Activated CD4-positive, alpha-beta T cell treated with anti-CD3 and anti-CD28 coated beads, Interleukin-2, amount 50 U/mL, for 1 hour (primary cell): ENCODE data around the gene SLC5A11.

Experiments used
- DNase-seq: peaks from one replicate; pipeline ENCODE4 v3.0.0-alpha.2; 2020

Gene SLC5A11

DNA sequence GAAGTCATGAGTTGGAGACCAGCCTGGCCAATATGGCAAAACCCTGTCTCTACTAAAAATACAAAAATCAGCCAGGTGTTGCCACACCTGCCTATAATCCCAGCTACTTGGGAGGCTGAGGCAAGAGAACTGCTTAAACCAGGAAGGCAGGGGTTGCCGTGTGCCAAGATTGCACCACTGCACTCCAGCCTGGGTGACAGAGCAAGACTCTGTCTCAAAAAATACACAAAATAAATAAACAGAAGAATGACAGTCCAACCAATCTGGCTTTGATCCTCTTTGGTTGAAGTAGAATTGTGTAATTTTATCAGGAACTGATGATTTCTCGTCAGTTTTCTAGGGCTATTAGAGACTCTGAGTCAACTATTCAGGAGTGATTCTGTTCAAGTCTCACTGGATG, 79.4 kb downstream of the SLC5A11 start:
- no peak for DNase-seq

DNA sequence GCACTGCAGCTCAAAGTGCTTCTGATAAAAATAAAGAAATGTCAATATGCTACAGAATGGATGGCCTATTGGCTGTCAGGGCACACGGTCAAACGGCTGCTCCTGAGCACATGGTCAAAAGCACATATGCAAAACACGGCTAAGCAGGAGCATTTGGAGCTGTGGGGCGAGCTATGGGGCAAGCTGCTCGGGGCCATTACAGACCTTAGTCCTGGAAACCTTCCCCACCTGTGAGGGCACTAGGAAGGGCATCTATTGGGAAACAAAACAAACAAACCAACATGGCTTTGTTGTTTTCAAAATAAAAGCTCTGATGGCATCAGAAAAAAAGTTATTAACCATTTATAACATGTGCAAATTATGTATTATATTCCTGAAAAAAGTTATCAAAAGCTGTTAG, 83.6 kb downstream of the SLC5A11 start:
- no peak for DNase-seq

- no peak for DNase-seq
Observed at GRCh38 chr16:24930440-24930839, 84.7 kb downstream of the SLC5A11 start.

- DNase-seq, result no peak
Observed at GRCh38 chr16:24931091-24931490, 85.3 kb downstream of the SLC5A11 start.

- DNase-seq, result no peak
Observed at GRCh38 chr16:24935336-24935735, 89.6 kb downstream of the SLC5A11 start.

DNA sequence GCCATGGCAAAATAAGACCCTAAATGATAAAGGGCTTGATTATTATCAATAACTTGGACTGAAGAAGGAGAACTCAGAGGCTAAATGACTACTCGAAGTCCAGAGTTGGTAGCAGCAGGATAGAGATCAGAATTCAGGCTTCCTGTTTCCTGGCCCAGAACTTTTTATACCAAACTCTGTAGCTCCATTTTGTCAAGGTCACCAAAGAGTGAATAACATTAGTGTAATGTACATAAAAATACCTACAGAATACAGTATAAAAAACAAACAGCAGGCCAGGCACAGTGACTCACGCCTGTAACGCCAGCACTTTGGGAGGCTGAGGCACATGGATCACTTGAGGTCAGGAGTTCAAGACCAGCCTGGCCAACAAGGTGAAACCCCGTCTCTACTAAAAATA, 90.4 kb downstream of the SLC5A11 start:
- no peak for DNase-seq

GRCh38 chr16:24939224-24939623, 93.5 kb downstream of the SLC5A11 start:
- no peak for DNase-seq

- no peak for DNase-seq
Observed at GRCh38 chr16:24939738-24940137, 94.0 kb downstream of the SLC5A11 start.

GRCh38 chr16:24943471-24943870, 97.7 kb downstream of the SLC5A11 start:
- DNase-seq, result no peak

GRCh38 chr16:24944206-24944605, 98.4 kb downstream of the SLC5A11 start:
- no peak for DNase-seq

DNA sequence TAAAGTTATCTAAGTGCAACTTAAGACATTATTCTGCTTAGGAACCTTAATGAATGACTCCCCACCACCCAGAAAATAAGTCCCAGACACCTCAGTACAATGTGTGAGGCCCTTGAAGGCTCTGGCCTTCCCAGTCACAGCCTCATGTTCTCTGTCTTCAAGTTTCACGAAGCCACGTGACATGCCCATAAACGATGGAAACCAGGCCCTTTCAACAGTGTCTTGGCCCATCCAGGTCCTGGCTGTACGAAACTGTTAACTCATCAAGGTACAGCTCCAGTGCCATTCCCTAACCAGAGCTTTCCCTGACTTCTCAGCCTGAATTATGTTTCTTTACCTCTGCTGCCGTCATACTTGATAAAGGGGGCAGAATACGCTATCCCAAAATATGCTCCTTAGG, 100.4 kb downstream of the SLC5A11 start:
- no peak for DNase-seq

DNA sequence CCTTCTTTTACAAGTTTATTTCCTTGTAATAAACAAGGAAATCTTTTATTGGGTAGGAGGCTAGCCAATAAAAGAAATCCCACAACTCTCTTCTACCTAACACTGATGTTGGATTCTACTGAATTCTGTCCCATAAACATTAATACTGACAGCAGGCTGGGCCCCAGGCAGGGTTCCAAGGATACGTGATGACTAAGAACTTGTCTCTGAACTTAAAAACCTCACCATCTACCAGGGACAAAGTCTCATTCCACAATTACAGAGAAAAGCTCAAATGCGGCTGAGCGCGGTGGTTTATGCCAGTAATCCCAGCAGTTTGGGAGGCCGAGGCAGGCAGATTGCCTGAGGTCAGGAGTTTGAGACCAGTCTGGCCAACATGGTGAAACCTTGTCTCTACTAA, 104.5 kb downstream of the SLC5A11 start:
- DNase-seq, result no peak

- DNase-seq, result no peak
Observed at GRCh38 chr16:24953306-24953705, 107.5 kb downstream of the SLC5A11 start.

GRCh38 chr16:24953721-24954120, 108.0 kb downstream of the SLC5A11 start:
- no peak for DNase-seq

DNA sequence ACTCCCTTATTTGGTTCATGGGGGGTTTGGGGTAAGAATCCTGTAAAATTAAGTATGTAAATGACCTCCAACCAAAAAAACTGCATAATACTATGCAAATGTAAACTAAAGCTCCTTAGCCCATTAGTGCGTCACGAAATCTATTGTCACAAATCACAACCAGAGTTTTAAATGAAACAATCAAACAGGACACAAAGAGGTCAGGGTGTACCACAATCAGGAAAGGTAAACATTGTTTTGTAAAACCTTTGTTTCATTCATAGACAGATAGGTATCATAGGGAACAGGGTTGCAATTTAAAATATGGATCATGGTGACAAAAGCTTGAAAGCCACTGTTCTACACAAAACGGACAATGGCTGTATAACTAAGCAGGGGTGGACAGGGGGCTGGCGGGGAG, 108.4 kb downstream of the SLC5A11 start:
- no peak for DNase-seq

DNA sequence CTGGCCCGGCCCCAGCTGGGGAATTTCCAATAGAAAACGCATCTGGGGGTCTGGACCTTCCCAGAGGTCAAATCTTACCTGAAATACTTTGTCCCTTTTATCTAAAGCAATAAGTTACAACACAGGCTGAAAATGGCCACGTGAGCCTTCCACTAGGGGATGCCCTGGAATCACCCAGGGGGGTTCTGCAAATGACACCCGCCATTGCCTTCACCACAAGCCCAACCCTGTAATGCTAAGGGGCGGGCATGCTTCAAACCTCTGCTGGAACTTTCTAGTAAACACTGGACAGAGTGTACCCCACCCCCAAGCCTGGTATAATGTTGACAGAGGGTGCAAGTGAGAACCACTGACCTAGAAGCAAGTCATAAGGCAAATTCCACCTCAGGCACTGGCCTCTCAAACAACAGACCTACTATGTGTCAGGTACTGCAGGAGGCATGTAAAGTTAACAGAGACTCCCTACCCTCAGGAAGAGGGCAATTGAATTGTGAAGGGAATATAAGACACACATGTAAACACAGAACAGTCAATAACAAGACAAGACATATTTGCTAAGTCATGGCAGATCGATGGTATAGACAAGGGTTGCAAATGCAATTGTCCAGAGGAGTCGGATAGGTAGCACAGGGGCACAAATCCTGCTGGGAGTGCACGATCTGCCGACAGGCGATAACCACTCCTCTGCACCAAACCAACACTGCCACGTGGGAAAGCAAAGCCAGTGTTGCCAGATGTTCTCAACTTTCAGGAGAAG, 110.4 kb downstream of the SLC5A11 start:
- no peak for DNase-seq

GRCh38 chr16:24957887-24958286, 112.1 kb downstream of the SLC5A11 start:
- no peak for DNase-seq
